ENCODE data around the gene INSL6.

DNA sequence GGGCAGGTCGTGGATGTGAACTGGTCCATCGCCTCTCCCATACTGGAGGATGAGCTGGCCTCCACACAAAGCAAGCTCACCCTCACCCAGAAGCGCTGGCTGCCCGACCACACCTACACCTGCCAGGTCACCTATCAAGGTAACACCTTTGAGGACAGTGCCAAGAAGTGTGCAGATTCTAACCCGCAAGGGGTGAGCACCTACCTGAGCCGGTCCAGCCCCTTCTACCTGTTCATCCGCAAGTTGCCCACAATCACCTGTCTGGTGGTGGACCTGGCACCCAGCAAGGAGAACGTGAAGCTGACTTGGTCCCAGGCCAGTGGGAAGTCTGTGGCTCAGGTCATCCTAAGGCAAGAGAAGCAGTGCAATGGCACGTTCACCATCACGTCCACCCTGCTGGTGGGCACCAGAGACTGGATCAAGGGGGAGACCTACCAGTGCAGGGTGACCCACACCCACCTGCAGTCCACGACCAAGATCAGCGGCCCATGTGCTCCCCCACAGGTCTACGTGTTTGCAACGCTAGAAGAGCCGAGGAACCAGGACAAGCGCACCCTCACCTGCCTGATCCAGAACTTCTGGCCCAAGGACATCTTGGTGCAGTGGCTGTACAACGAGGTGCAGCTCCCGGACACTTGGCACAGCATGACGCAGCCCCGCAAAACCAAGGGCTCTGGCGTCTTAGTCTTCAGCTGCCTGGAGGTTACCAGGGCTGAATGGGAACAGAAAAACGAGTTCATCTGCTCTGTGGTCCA is 71.3 kb downstream of the INSL6 start:
- no peak for TF ChIP-seq EZH2phosphoT487 (IDR thresholded peaks at IDR 0.05; ENCODE audit: low read depth)
- TF ChIP-seq, protein P1, sequence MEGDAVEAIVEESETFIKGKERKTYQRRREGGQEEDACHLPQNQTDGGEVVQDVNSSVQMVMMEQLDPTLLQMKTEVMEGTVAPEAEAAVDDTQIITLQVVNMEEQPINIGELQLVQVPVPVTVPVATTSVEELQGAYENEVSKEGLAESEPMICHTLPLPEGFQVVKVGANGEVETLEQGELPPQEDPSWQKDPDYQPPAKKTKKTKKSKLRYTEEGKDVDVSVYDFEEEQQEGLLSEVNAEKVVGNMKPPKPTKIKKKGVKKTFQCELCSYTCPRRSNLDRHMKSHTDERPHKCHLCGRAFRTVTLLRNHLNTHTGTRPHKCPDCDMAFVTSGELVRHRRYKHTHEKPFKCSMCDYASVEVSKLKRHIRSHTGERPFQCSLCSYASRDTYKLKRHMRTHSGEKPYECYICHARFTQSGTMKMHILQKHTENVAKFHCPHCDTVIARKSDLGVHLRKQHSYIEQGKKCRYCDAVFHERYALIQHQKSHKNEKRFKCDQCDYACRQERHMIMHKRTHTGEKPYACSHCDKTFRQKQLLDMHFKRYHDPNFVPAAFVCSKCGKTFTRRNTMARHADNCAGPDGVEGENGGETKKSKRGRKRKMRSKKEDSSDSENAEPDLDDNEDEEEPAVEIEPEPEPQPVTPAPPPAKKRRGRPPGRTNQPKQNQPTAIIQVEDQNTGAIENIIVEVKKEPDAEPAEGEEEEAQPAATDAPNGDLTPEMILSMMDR (IDR thresholded peaks at IDR 0.05; ENCODE audit: low read depth, low read length): no peak
